Medulla oblongata (tissue), 1 donor: ENCODE data around the gene TDRD12.

Experiments
- DNase-seq: peaks from one replicate; pipeline ENCODE4 v3.0.0-alpha.2; 2015; ENCODE audit errors: extremely low spot score

TDRD12 gene

GRCh38 chr19:32719611-32720059 lies at the start of gene TDRD12:
Gene TDRD12, plus strand, starts transcription at chr19:32719767. Its CDS starts 306 bp downstream, at chr19:32720073.
- DNase-seq, result no peak

- DNase-seq, result no peak
Observed at GRCh38 chr19:32671883-32672593, 47.5 kb upstream of the TDRD12 start.

GRCh38 chr19:32672841-32673240 lies 46.7 kb upstream of the TDRD12 start:
- DNase-seq, result no peak

- no peak for DNase-seq
Observed at GRCh38 chr19:32673573-32673972, 46.0 kb upstream of the TDRD12 start.

GRCh38 chr19:32674153-32674930 lies 45.2 kb upstream of the TDRD12 start:
- DNase-seq, result no peak

GRCh38 chr19:32674931-32675719 lies 44.4 kb upstream of the TDRD12 start, which contains the start of gene ANKRD27:
Gene ANKRD27, minus strand, starts transcription at chr19:32675180. Its CDS starts 16,165 bp downstream, at chr19:32659015.
- DNase-seq, result peak; percentile 100

- peak; percentile 73 for DNase-seq
Observed at GRCh38 chr19:32675720-32676185, 43.8 kb upstream of the TDRD12 start, which contains the start of gene RGS9BP. Gene RGS9BP, plus strand, starts transcription at chr19:32675848. Its CDS starts 416 bp downstream, at chr19:32676264.

- DNase-seq, result no peak
Observed at GRCh38 chr19:32676186-32676894, 43.2 kb upstream of the TDRD12 start.

GRCh38 chr19:32676895-32677359 lies 42.6 kb upstream of the TDRD12 start:
- no peak for DNase-seq

GRCh38 chr19:32677657-32678056 lies 41.9 kb upstream of the TDRD12 start:
- no peak for DNase-seq

- no peak for DNase-seq
Observed at GRCh38 chr19:32680986-32681385, 38.6 kb upstream of the TDRD12 start.

- DNase-seq, result no peak
Observed at GRCh38 chr19:32682317-32682716, 37.2 kb upstream of the TDRD12 start.

GRCh38 chr19:32686847-32687475 lies 32.6 kb upstream of the TDRD12 start:
- DNase-seq, result no peak

GRCh38 chr19:32687681-32688080 lies 31.9 kb upstream of the TDRD12 start:
- no peak for DNase-seq

- peak; percentile 23 for DNase-seq
Observed at GRCh38 chr19:32688311-32688710, 31.3 kb upstream of the TDRD12 start.

GRCh38 chr19:32691291-32691951 lies 28.1 kb upstream of the TDRD12 start, which contains the start of gene NUDT19:
Gene NUDT19, plus strand, starts transcription at chr19:32691821. Its CDS starts 140 bp downstream, at chr19:32691961.
- peak; percentile 85 for DNase-seq

- DNase-seq, result peak; percentile 64
Observed at GRCh38 chr19:32691952-32692726, 27.4 kb upstream of the TDRD12 start.

- DNase-seq, result no peak
Observed at GRCh38 chr19:32692727-32693061, 26.9 kb upstream of the TDRD12 start.
